NOMO-1 treated with DMSO at 0.1 percent for 48 hours (cell line): Measurements from ENCODE around the gene OGFR.
A peak's percentile ranks its signal among the peaks of the same experiment; 100 is the strongest.

Source experiments
- DNase-seq: peaks from one replicate; lab custom pipeline; 2025; ENCODE audit not compliant: unreplicated experiment; lab: John Stamatoyannopoulos, UW

OGFR gene

GRCh38 chr20:62782149-62782892 is 22.3 kb upstream of the OGFR start:
- DNase-seq: no peak

GRCh38 chr20:62782893-62783278 is 21.7 kb upstream of the OGFR start:
- no peak for DNase-seq

- DNase-seq: no peak
Observed at GRCh38 chr20:62784497-62784896, 20.1 kb upstream of the OGFR start.

GRCh38 chr20:62785393-62785792 is 19.2 kb upstream of the OGFR start:
- no peak for DNase-seq

GRCh38 chr20:62786157-62786556 is 18.5 kb upstream of the OGFR start:
- DNase-seq: no peak

- no peak for DNase-seq
Observed at GRCh38 chr20:62787321-62787720, 17.3 kb upstream of the OGFR start.

- no peak for DNase-seq
Observed at GRCh38 chr20:62787866-62788265, 16.8 kb upstream of the OGFR start.

GRCh38 chr20:62788607-62789006 is 16.0 kb upstream of the OGFR start:
- DNase-seq: no peak

GRCh38 chr20:62790075-62790474 is 14.6 kb upstream of the OGFR start:
- DNase-seq: no peak

GRCh38 chr20:62791301-62792181 is 13.1 kb upstream of the OGFR start:
- DNase-seq: peak; percentile 93

- DNase-seq: no peak
Observed at GRCh38 chr20:62792182-62792939, 12.3 kb upstream of the OGFR start.

GRCh38 chr20:62792940-62793756 is 11.5 kb upstream of the OGFR start:
- DNase-seq: no peak

GRCh38 chr20:62793757-62794006 is 11.0 kb upstream of the OGFR start:
- no peak for DNase-seq

GRCh38 chr20:62794007-62794724 is 10.5 kb upstream of the OGFR start:
- DNase-seq: peak; percentile 87

GRCh38 chr20:62795023-62795761 is 9.4 kb upstream of the OGFR start:
- no peak for DNase-seq

GRCh38 chr20:62796699-62797491 is 7.7 kb upstream of the OGFR start:
- DNase-seq: no peak

GRCh38 chr20:62797671-62798532 is 6.7 kb upstream of the OGFR start:
- DNase-seq: no peak

GRCh38 chr20:62799036-62799435 is 5.6 kb upstream of the OGFR start:
- no peak for DNase-seq
